ENCODE results near the gene TXNDC2.

The TXNDC2 gene

DNA sequence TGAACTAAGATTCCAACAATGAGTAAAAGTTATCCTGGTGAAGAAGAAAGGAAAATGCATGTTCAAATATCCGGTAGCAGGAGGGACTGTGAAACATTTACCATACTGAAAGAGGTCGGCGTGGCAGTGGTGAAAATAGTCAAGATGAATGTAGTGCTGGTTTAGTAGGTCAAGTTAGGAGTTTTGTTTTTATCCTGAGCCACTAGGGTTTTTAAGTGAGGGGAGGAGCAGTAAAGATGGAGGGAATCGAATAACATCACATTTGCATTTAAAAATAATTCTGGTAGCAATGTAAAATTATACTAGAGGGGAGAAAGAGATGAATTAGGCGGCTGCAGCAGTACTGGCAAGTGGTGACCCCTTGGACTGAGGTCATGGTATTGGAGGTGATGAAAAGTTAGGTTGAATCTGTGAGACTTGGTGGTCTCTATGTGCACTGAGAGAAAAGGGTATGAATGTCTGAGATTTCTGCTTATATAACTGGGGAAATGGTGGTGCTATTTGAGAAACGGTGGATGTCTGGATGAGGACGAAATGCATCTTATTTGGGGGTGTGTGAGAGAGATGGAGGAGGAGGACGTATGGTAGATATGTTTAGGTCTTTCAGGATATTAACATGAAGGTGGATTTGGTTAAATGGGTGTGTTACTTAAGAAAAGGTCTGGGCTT lies 33.9 kb downstream of the TXNDC2 start:
- Histone ChIP-seq H3K79me2 (ENCODE audit: insufficient read depth, low read depth) (peaks cover 100% of the 10 kb centered on the region), H3K4me3 (IDR thresholded peaks at IDR 0.05; ENCODE audit: insufficient read depth, low read depth, low read length) (no peak overlapping the region), H2AFZ (ENCODE audit: low read depth) (no peak overlapping the region), H3K36me3 (ENCODE audit: insufficient read depth) (no peaks in the 10 kb centered on the region), H3K27ac (no peak overlapping the region), H4K20me1 (ENCODE audit: insufficient read depth) (peaks cover 78% of the 10 kb centered on the region), H3K9ac (no peak overlapping the region), H3K4me2 (no peak overlapping the region; the same call in 1 of the 2 replicates), H3K4me1 (ENCODE audit: low read depth, poor library complexity, severe bottlenecking) (peaks cover 78% of the 10 kb centered on the region), H3K27me3 (ENCODE audit: insufficient read depth, low read depth) (no peaks in the 10 kb centered on the region)
- TF ChIP-seq CTCF (conservative IDR thresholded peaks at IDR 0.05; ENCODE audit: low read depth, low read length): no peak

DNA sequence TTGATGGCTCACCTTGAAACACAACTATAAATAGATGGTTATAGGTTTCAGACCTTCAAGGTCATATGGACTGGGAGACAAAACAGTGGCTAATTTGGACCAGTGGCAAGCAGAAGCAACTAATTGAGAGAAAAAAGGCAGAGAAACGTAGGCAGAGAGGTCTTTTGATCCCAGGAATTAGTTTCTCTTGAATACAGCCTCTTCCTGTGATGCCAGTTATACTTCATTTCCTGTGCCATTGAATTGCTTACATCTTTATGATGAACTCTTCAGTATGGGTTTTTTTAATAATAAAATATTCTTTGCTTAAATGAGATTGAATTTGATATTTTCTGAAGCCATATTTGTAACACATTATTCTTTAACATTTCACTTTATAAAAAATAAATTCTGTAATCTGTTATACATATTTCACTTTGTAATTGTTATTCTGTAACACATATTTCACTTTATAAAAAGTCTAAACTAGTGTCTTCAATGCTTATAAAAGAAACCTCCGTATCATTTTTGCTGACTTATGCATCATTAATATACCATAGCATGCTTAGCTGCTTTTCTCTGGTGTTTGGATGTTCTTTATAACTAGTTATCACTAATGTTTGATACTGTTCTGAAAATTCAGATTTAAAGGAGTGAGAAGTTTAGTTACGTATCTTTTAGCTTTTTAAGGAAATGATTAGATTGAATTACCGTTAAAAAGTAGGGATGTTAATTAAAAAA lies 37.0 kb downstream of the TXNDC2 start:
- Histone ChIP-seq H3K36me3 (ENCODE audit: insufficient read depth) (no peaks in the 10 kb centered on the region), H3K79me2 (ENCODE audit: insufficient read depth, low read depth) (peaks cover 100% of the 10 kb centered on the region), H3K9ac (no peak overlapping the region), H4K20me1 (ENCODE audit: insufficient read depth) (peaks cover 83% of the 10 kb centered on the region), H3K4me2 (peak overlapping the region; percentile 5; the same call in 1 of the 2 replicates), H3K27me3 (ENCODE audit: insufficient read depth, low read depth) (no peaks in the 10 kb centered on the region), H3K4me1 (ENCODE audit: low read depth, poor library complexity, severe bottlenecking) (peaks cover 90% of the 10 kb centered on the region), H2AFZ (ENCODE audit: low read depth) (no peak overlapping the region), H3K27ac (no peak overlapping the region), H3K4me3 (IDR thresholded peaks at IDR 0.05; ENCODE audit: insufficient read depth, low read depth, low read length) (no peak overlapping the region)
- TF ChIP-seq CTCF (conservative IDR thresholded peaks at IDR 0.05; ENCODE audit: low read depth, low read length): no peak

GRCh38 chr18:9924371-9924943 lies 38.7 kb downstream of the TXNDC2 start:
- H3K27me3 ChIP-seq (ENCODE audit: insufficient read depth, low read depth): no peaks in the 10 kb centered on the region
- no peaks in the 10 kb centered on the region for H3K36me3 ChIP-seq (ENCODE audit: insufficient read depth)
- no peak overlapping the region for H3K9ac ChIP-seq
- peaks cover 100% of the 10 kb centered on the region for H3K79me2 ChIP-seq (ENCODE audit: insufficient read depth, low read depth)
- no peak overlapping the region for H3K4me3 ChIP-seq (IDR thresholded peaks at IDR 0.05; ENCODE audit: insufficient read depth, low read depth, low read length)
- H4K20me1 ChIP-seq (ENCODE audit: insufficient read depth): peaks cover 83% of the 10 kb centered on the region
- no peak overlapping the region for H3K27ac ChIP-seq
- peaks cover 85% of the 10 kb centered on the region for H3K4me1 ChIP-seq (ENCODE audit: low read depth, poor library complexity, severe bottlenecking)
- no peak overlapping the region for H3K4me2 ChIP-seq
- TF ChIP-seq CTCF (conservative IDR thresholded peaks at IDR 0.05; ENCODE audit: low read depth, low read length): no peak
- no peak overlapping the region for H2AFZ ChIP-seq (ENCODE audit: low read depth)

DNA sequence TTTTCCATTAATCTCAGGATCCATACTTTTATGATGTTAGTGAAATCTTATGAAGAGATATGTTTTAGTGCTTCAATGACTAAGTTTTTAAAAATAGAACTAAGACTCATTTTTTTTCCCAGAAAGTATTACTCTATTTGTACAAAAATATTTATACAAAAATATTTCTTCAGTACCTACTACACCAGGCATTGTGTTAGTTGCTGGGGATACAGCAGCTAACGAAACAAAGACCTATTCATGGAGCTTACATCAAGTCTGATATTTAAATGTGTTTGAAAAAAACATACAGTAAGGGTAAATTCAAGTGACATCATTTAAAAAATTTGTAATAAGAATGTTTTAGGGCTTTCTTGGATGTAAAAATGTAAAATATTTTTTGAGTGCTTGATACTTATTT lies 39.6 kb downstream of the TXNDC2 start:
- Histone ChIP-seq H3K27me3 (ENCODE audit: insufficient read depth, low read depth) (no peaks in the 10 kb centered on the region), H3K4me3 (IDR thresholded peaks at IDR 0.05; ENCODE audit: insufficient read depth, low read depth, low read length) (no peak overlapping the region), H3K27ac (no peak overlapping the region), H2AFZ (ENCODE audit: low read depth) (no peak overlapping the region), H4K20me1 (ENCODE audit: insufficient read depth) (peaks cover 86% of the 10 kb centered on the region), H3K4me2 (no peak overlapping the region), H3K36me3 (ENCODE audit: insufficient read depth) (no peaks in the 10 kb centered on the region), H3K9ac (no peak overlapping the region), H3K4me1 (ENCODE audit: low read depth, poor library complexity, severe bottlenecking) (peaks cover 82% of the 10 kb centered on the region), H3K79me2 (ENCODE audit: insufficient read depth, low read depth) (peaks cover 100% of the 10 kb centered on the region)
- no peak for TF ChIP-seq CTCF (conservative IDR thresholded peaks at IDR 0.05; ENCODE audit: low read depth, low read length)

Measured in KMS-11 (cell line).